Measurements from ENCODE around the gene KRT27.
"Not testable (repeated sequence)": the region's sequence is repeated elsewhere in the genome, so short reads cannot be mapped to it uniquely, and the experiment has no call there.

Gene KRT27

GRCh38 chr17:40782450-40782849 is at the start of gene KRT27:
TSS of gene KRT27 (minus strand) at chr17:40782550. CDS start at chr17:40782493, 57 bp downstream.
- DNase-seq, result no peak

- DNase-seq, result no peak
Measured at GRCh38 chr17:40830085-40830776, 47.9 kb upstream of the KRT27 start.

GRCh38 chr17:40828454-40829044 is 46.2 kb upstream of the KRT27 start:
- no peak for DNase-seq

- peak; percentile 32 for DNase-seq
Measured at GRCh38 chr17:40827746-40828453, 45.5 kb upstream of the KRT27 start.

- DNase-seq, result no peak
Measured at GRCh38 chr17:40825599-40825998, 43.2 kb upstream of the KRT27 start.

- DNase-seq, result no peak
Measured at GRCh38 chr17:40824015-40824832, 41.9 kb upstream of the KRT27 start.

- no peak for DNase-seq
Measured at GRCh38 chr17:40822132-40822812, 39.9 kb upstream of the KRT27 start, which contains the start of gene KRT10. TSS of gene KRT10 (minus strand) at chr17:40822614. CDS start at chr17:40822585, 29 bp downstream.

GRCh38 chr17:40821536-40821935 is 39.2 kb upstream of the KRT27 start:
- DNase-seq, result no peak

GRCh38 chr17:40820228-40820838 is 38.0 kb upstream of the KRT27 start:
- DNase-seq, result no peak

- DNase-seq, result no peak
Measured at GRCh38 chr17:40819528-40820125, 37.3 kb upstream of the KRT27 start.

- DNase-seq, result peak; percentile 84
Measured at GRCh38 chr17:40818733-40819527, 36.6 kb upstream of the KRT27 start.

- no peak for DNase-seq
Measured at GRCh38 chr17:40818343-40818732, 36.0 kb upstream of the KRT27 start.

- no peak for DNase-seq
Measured at GRCh38 chr17:40817103-40817682, 34.8 kb upstream of the KRT27 start.

- no peak for DNase-seq
Measured at GRCh38 chr17:40816569-40816968, 34.2 kb upstream of the KRT27 start.

GRCh38 chr17:40815381-40815780 is 33.0 kb upstream of the KRT27 start:
- no peak for DNase-seq

GRCh38 chr17:40814657-40815056 is 32.3 kb upstream of the KRT27 start:
- DNase-seq, result not testable (repeated sequence)

GRCh38 chr17:40813804-40814203 is 31.5 kb upstream of the KRT27 start:
- DNase-seq, result no peak

GRCh38 chr17:40812639-40813038 is 30.3 kb upstream of the KRT27 start:
- no peak for DNase-seq

GRCh38 chr17:40810494-40810893 is 28.1 kb upstream of the KRT27 start:
- no peak for DNase-seq

- DNase-seq, result no peak
Measured at GRCh38 chr17:40809721-40810421, 27.5 kb upstream of the KRT27 start.

All from NCI-H2227 treated with DMSO at 0.1 percent for 48 hours (cell line).